Vagina (tissue), 2 donors: ENCODE results near the gene CHRNA7.
"Not testable (repeated sequence)": the region's sequence is repeated elsewhere in the genome, so short reads cannot be mapped to it uniquely, and the experiment has no call there.

ENCODE experiments used
- POLR2AphosphoS5 ChIP-seq, 2 donors: sonication (generic); formaldehyde crosslinking; IDR thresholded peaks; one replicate each; pipeline ENCODE4 v1.9.0; 2017; ENCODE audit warnings: antibody characterized with exemption in 2 of 2, mild to moderate bottlenecking in 2 of 2, low read depth in 1 of 2; ENCODE audit not compliant: insufficient read depth in 1 of 2
- TF ChIP-seq, protein P1 (sequence below), 3 experiments: fragments of 450-650 bp in 2 of 3; fragments of 200-600 bp in 1 of 3; sonication (generic) in 1 of 3; IDR thresholded peaks; one replicate each; pipeline ENCODE4 v1.5.1; 2017 to 2019; ENCODE audit warnings: antibody characterized with exemption in 3 of 3, mild to moderate bottlenecking in 2 of 3, moderate library complexity in 2 of 3

DNA sequence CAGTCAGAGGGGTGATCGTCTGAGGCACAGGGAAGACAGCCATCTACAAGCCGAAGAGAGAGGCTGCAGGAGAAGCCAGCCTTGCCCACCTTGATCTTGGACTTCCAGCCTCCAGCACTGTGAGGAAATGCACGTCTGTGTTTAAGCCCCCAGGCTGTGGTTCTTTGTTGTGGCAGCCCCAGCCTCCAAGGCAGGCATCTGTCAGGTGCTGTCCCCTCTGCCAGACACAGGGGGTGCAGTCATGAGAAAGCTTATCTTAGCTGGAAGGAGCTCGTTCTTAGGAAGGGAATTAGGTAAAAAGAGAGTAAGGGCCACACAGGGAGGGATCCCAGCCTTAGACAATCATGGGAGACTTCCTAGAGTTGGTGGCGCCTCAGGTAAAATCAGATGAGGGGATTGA, 150.3 kb downstream of the CHRNA7 start:
- TF ChIP-seq, protein P1, sequence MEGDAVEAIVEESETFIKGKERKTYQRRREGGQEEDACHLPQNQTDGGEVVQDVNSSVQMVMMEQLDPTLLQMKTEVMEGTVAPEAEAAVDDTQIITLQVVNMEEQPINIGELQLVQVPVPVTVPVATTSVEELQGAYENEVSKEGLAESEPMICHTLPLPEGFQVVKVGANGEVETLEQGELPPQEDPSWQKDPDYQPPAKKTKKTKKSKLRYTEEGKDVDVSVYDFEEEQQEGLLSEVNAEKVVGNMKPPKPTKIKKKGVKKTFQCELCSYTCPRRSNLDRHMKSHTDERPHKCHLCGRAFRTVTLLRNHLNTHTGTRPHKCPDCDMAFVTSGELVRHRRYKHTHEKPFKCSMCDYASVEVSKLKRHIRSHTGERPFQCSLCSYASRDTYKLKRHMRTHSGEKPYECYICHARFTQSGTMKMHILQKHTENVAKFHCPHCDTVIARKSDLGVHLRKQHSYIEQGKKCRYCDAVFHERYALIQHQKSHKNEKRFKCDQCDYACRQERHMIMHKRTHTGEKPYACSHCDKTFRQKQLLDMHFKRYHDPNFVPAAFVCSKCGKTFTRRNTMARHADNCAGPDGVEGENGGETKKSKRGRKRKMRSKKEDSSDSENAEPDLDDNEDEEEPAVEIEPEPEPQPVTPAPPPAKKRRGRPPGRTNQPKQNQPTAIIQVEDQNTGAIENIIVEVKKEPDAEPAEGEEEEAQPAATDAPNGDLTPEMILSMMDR (IDR thresholded peaks at IDR 0.05), result not testable (repeated sequence)
- TF ChIP-seq POLR2AphosphoS5 (IDR thresholded peaks at IDR 0.05; ENCODE audit: insufficient read depth in 1 of 2, low read depth in 1 of 2), result not testable (repeated sequence)
